Left colon (tissue), 2 donors: Measurements from ENCODE around the gene GTF2IRD2. TPM values are rescaled to one million over a fixed set of nuclear protein-coding genes. Genes with fewer than 3 reads are reported as not detected.
"Not testable (repeated sequence)": the region's sequence is repeated elsewhere in the genome, so short reads cannot be mapped to it uniquely, and the experiment has no call there.

ENCODE experiments used
- ATAC-seq: fragments of 200-7000 bp; cut with Tn5 transposase; one replicate; pipeline ENCODE4 v1.9.1; 2020; ENCODE audit warnings: mild to moderate bottlenecking, moderate library complexity
- DNase-seq, 2 donors: peaks; one replicate each; pipeline ENCODE4 v3.0.0-alpha.2; 2020
- intact Hi-C, 2 donors: fragments of 100-400 bp; cut with DNase I in 1 of 2; cut with micrococcal nuclease in 1 of 2; formaldehyde crosslinking; loops; one replicate each; pipeline versions ENCODE4 v1.11.2 to v1.14.0; 2022; cut with DNase I, micrococcal nuclease
- total RNA-seq, 2 donors: library from RNA; stranded (reverse); fragmentation: NEBNext Ultra II Directional; extraction: Animal tissue kit (Norgen Biotek cat#: 25700); gene quantifications; one replicate each; pipeline ENCODE4 v1.2.1, GENCODE V29; 2021
- donor health status: DM: no; HTN: no; CAD: no.
- donor health status: DM: yes; HTN: yes; CAD: no.

Gene GTF2IRD2
- total RNA-seq, 2 donors from 2014 or later, result 17.3 to 21.2 TPM

GRCh38 chr7:74797848-74798622 lies 53.4 kb downstream of the GTF2IRD2 start:
- DNase-seq, intact Hi-C loops: not testable (repeated sequence)
- ATAC-seq, result peak; percentile 38

DNA sequence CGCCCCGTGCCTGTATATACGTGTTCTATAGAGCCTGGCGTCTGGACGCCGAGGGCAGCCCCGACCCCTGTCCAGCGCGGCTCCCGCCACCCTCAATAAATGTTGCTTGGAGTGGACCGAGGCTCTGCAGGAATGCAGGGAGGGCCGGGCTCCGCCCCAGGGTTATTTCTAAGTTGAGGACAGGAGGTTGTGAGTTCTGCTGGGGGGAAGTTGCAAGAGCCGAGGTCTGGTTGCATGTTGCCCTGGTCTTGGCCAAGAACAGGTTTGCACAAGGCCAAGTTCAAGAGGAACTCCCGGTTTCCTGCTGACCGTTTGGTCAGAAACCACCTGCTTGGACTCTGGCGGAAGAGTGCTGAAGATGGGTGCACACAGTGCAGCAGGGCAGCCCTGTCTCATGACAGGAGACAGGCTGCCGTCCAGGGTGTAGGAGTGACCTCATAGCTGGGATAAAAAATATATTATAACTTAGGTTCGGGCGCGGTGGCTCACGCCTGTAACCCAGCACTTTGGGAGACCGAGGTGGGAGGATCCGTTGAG lies 62.1 kb downstream of the GTF2IRD2 start:
- peak; percentile 19 for ATAC-seq
- DNase-seq, intact Hi-C loops: not testable (repeated sequence)

DNA sequence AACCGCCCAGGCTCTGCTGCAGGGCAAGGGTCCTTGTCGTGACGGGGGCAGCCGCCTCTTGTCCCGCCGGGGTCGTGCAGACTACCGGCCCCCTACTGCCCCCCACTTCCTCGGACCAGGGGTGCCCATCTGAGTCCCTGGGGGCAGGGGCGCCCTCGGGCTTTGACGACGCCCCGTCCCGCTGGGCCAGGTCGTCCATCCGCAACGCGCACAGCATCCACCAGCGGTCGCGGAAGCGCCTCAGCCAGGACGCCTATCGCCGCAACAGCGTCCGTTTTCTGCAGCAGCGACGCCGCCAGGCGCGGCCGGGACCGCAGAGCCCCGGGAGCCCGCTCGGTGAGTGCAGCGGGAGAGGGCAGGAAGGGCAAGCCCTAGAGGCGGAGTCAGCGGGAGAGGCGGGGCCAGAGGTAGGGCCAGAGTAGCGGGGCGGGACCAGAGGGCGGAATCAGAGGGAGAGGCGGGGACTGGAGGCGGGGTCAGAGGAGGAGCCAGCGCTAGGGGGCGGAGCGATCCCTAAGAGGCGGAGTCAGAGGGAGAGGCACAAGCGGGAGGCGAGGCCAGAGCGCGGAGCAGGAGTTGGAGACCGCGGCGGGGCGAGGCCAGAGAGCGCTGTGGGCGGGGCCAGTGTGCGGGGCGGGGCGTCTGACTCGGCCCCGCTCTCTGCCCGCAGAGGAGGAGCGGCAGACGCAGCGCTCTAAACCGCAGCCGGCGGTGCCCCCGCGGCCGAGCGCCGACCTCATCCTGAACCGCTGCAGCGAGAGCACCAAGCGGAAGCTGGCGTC lies 62.8 kb downstream of the GTF2IRD2 start:
- DNase-seq, result peak; percentile 95 to 99

DNA sequence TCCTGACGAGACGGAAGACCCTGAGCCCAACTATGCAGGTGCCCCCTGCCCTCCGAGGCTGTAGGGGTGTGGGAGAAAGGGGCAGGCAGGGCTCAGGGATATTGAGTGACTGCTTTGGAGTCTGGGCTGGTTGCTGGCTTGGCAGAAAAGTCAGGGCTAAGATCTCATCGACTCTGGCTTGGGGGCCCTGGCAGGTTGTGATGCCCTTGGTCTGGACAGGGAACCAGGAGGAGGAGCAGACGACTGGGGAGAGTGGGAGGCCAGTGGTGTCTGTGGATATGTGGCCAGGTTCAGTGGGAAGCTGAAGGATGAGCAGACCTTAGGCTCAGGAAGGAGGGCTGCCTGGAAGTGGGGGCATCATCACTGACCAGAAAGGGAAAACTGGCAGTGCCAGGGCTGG lies 67.8 kb downstream of the GTF2IRD2 start:
- ATAC-seq, DNase-seq, intact Hi-C loops: not testable (repeated sequence)

More for the DNA sequence above, 62.8 kb downstream of the GTF2IRD2 start:
- intact Hi-C loops, result not testable (repeated sequence)
- peak; percentile 94 for ATAC-seq

DNA sequence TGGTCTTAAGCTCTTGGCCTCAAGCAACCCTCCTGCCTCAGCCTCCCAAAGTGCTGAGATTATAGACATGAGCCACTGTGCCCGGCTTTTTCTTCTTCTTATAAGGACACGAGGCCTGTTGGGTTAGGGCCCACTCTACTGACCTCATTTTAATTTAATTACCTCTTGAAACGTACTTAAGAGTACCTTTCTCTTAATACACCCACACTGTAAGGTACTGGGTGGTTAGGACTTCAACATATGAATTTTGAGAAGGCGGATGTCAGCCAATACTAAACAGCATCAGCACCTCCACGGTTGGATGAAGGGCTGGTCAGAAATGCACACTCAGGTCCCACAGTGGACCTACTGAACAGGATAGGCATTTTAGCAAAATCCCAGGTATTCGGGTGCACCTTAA lies 69.7 kb downstream of the GTF2IRD2 start:
- DNase-seq, intact Hi-C loops, ATAC-seq: not testable (repeated sequence)

- DNase-seq, ATAC-seq, intact Hi-C loops: not testable (repeated sequence)
Measured at GRCh38 chr7:74779053-74779452, 72.4 kb downstream of the GTF2IRD2 start.

GRCh38 chr7:74775111-74775510 lies 76.3 kb downstream of the GTF2IRD2 start:
- intact Hi-C loops, ATAC-seq, DNase-seq: not testable (repeated sequence)

DNA sequence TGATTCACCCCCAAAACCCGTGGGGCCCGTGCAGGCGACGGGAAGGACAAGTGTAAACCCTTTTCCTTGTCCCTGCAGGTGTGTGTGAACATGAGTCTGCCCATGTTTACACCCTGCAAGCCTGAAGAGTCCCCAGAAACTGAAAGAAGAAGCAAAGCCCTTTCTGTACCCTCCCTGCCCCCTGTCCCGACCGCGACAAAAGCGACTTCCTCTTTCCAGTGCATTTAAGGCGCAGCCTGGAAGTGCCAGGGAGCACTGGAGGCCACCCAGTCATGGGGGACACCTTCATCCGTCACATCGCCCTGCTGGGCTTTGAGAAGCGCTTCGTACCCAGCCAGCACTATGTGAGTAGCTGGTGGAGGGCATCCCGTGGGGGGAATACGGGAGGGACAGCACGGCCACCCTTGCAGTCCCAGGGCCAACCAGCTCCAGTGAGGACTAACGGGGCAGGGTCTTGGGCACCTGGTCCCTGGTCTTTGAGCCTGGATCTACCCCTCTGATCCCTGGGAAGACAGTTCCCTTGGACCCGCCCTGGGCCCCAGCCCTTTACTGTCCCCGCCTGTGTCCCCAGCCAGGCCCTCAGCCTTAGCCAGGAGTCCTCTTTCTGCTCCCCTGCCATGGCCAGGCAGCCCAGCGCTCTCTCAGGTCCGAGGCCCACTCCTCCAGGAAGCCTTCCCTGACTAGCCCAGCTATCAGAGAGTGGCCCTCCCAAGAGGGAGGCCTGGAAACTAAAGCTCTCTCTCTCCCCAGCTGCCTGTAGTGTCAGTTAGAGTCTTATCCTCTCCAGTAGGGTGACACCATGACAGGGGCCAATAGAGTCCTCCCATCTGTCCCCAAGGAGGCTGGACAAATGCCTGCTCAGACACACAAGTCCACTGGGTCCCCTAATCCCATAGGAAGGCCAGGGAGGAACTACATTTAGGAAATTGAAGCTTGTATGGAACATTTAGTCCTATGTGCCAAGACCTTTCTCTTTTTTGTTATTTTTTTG lies 77.3 kb downstream of the GTF2IRD2 start, which contains the start of gene NCF1:
Gene NCF1 (plus strand): TSS at position 252 of the 991 bp plus-strand sequence. CDS start 21 bp downstream, at position 273.
- intact Hi-C loops, DNase-seq: not testable (repeated sequence)
- ATAC-seq, result peak; percentile 27

DNA sequence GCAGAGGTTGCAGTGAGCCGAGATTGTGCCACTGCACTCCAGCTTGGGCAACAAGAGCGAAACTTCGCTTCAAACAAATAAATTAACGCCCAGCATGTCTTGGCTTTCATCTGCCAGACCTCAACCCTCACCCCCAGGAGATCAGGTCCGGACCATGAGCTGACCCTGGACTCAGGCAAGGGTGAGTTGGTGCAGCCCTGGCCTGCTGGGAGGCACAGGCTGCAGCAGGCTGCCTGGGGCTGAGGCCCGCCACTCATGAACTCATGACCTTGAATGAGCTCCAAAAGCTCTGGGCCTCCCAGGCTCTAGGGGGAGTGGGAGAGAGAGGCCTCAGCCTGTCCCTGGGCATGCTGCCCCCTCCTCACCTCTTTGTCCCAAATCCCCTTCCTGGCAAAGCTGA lies 79.3 kb downstream of the GTF2IRD2 start:
- ATAC-seq, DNase-seq, intact Hi-C loops: not testable (repeated sequence)

GRCh38 chr7:74770062-74770461 lies 81.3 kb downstream of the GTF2IRD2 start:
- intact Hi-C loops, ATAC-seq, DNase-seq: not testable (repeated sequence)

- ATAC-seq, result peak; percentile 29
- DNase-seq, intact Hi-C loops: not testable (repeated sequence)
Measured at GRCh38 chr7:74766991-74767390, 84.4 kb downstream of the GTF2IRD2 start.

GRCh38 chr7:74766509-74766908 lies 84.9 kb downstream of the GTF2IRD2 start:
- intact Hi-C loops, DNase-seq, ATAC-seq: not testable (repeated sequence)

GRCh38 chr7:74765205-74765918 lies 86.0 kb downstream of the GTF2IRD2 start:
- peak; percentile 59 for ATAC-seq
- intact Hi-C loops, DNase-seq: not testable (repeated sequence)

DNA sequence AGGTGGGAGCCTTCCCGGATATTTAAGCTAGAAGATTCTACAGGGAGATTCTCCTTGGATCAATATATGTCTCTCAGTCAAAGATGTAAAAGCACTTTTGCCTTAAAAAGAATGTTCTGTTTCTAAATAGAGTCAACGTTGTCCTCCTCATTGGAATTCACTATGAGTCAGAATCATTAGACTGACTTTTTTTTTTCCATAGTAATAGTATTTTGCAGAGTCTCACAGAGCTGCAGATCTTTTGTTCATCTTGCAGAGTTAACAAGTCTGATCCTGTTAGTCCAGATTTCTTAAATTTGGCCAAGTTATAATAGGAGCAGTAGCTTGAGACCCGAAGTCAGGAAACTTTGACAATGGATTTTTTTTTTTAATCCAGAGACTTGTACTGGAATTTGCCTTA lies 92.4 kb downstream of the GTF2IRD2 start:
- DNase-seq, intact Hi-C loops, ATAC-seq: not testable (repeated sequence)

DNA sequence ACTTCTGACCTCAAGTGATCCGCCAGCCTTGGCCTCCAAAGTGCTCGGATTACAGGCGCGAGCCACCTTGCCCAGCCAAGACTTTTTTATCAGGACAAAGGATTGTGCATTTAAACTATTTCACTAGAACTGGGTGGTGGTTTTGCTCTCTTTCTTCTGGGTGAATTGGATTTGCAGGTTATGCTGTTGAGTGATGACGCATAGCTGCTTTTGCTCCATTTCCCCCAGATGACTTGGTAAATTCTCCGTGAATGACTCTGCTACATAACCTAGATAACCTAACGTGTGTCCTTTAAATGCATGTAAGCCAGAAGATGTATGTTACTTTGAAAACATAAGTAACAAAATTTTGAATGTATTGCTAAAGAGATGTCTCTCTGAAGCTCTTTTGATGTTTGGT lies 93.1 kb downstream of the GTF2IRD2 start:
- intact Hi-C loops, DNase-seq, ATAC-seq: not testable (repeated sequence)

- ATAC-seq, DNase-seq, intact Hi-C loops: not testable (repeated sequence)
Measured at GRCh38 chr7:74756673-74757072, 94.7 kb downstream of the GTF2IRD2 start.

DNA sequence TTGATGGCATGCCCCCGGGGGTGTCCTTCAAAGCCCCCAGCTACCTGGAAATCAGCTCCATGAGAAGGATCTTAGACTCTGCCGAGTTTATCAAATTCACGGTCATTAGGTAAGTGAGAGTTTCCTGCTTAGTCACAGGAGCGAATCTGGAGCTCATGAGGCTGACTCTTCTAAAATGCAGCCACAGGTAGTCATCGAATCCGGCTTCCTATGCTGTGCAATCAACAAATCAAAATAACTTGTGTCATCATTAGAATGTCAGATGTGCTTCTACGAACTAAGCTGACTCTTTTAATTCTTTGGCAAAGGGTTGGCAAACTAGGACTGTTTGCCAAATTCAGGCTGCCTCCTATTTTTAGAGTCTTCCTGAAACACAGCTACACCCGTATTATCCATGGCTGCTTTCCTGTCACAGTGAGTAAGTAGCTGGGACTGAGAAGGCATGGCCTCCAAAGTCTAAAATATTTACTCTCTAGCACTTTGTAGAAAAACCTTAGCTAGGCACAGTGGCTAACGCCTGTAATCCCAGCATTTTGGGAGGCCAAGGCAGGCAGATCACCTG lies 97.4 kb downstream of the GTF2IRD2 start:
- intact Hi-C loops, ATAC-seq, DNase-seq: not testable (repeated sequence)
